SK-N-SH (cell line): ENCODE measurements around the gene ERN1. TPM values are rescaled to one million over a fixed set of nuclear protein-coding genes. Genes with fewer than 3 reads are reported as not detected.

Experiments used
- CTCF ChIA-PET: fragments of 300-600, 350-600 bp; formaldehyde crosslinking; extraction: SDS; loops from one replicate; lab custom pipeline; 2021; lab: Yijun Ruan, JAX
- POLR2A ChIA-PET: fragments of 350-600 bp; sonication (Branson Sonifier 250); formaldehyde crosslinking; extraction: SDS; loops from one replicate; lab custom pipeline; 2020; ENCODE audit warnings: antibody characterized with exemption, inconsistent platforms; lab: Yijun Ruan, JAX
- DNase-seq: peaks from one replicate; pipeline ENCODE4 v3.0.0; 2012
- H2AFZ ChIP-seq: fragments of 200-600 bp; sonication (generic); 2 replicates; pipeline ENCODE4 v1.8.1; 2016; ENCODE audit warnings: antibody characterized with exemption, mild to moderate bottlenecking, low read depth
- H3F3A ChIP-seq: fragments of 200-600 bp; sonication (generic); replicated peaks from 2 replicates; pipeline ENCODE3; 2016; ENCODE audit warnings: antibody characterized with exemption, mild to moderate bottlenecking; ENCODE audit not compliant: insufficient read depth
- H3K27ac ChIP-seq, 2 experiments: fragments of 200-500 bp in 1 of 2; fragments of 200-600 bp in 1 of 2; sonication (Bioruptor generic) in 1 of 2; sonication (generic), shearing (Covaris generic) in 1 of 2; 2 replicates each; pipeline versions ENCODE4 v1.5.1 to v1.6.1; 2014 to 2016; ENCODE audit warnings: low read depth in 2 of 2, inconsistent platforms in 1 of 2, low read length in 1 of 2, mild to moderate bottlenecking in 1 of 2, mixed read lengths in 1 of 2
- H3K27me3 ChIP-seq: fragments of 200-600 bp; sonication (generic), shearing (Covaris generic); 2 replicates; pipeline ENCODE4 v1.6.1; 2016; ENCODE audit warnings: mixed run types; ENCODE audit not compliant: insufficient read depth
- H3K36me3 ChIP-seq, 2 experiments: fragments of 200-500 bp in 1 of 2; fragments of 200-600 bp in 1 of 2; sonication (Bioruptor generic) in 1 of 2; sonication (generic) in 1 of 2; replicated peaks in 1 of 2; 2 replicates each; pipeline versions ENCODE3 to v1.5.1; 2014 to 2016; ENCODE audit warnings: low read length in 1 of 2, mild to moderate bottlenecking in 1 of 2; ENCODE audit not compliant: insufficient read depth in 2 of 2, control insufficient read depth in 1 of 2
- H3K4me1 ChIP-seq, 2 experiments: fragments of 200-500 bp in 1 of 2; fragments of 200-600 bp in 1 of 2; sonication (Bioruptor generic) in 1 of 2; sonication (generic), shearing (Covaris generic) in 1 of 2; 2 replicates each; pipeline versions ENCODE4 v1.5.1 to v1.6.1; 2014 to 2016; ENCODE audit warnings: low read depth in 1 of 2, low read length in 1 of 2, mixed run types in 1 of 2; ENCODE audit not compliant: insufficient read depth in 2 of 2, control insufficient read depth in 1 of 2
- H3K4me2 ChIP-seq: fragments of 200-600 bp; sonication (generic), shearing (Covaris generic); 2 replicates; pipeline ENCODE4 v1.6.1; 2017; ENCODE audit warnings: mixed run types
- H3K4me3 ChIP-seq, 2 experiments: fragments of 200-500 bp in 1 of 2; fragments of 200-600 bp in 1 of 2; sonication (Bioruptor generic) in 1 of 2; sonication (generic), shearing (Covaris generic) in 1 of 2; 2 replicates each; pipeline versions ENCODE4 v1.5.1 to v1.8.1; 2014 to 2016; ENCODE audit warnings: low read depth in 2 of 2, inconsistent platforms in 1 of 2, low read length in 1 of 2, mild to moderate bottlenecking in 1 of 2, mixed read lengths in 1 of 2, moderate library complexity in 1 of 2
- H3K79me2 ChIP-seq: fragments of 200-600 bp; sonication (generic); 2 replicates; pipeline ENCODE4 v1.8.1; 2017; ENCODE audit warnings: mild to moderate bottlenecking; ENCODE audit not compliant: insufficient read depth
- H3K9ac ChIP-seq: fragments of 200-600 bp; sonication (generic); 2 replicates; pipeline ENCODE4 v1.6.1; 2017; ENCODE audit warnings: mixed run types
- H3K9me2 ChIP-seq: fragments of 200-600 bp; sonication (generic); 2 replicates; pipeline ENCODE4 v1.6.1; 2017; ENCODE audit warnings: mixed run types
- H3K9me3 ChIP-seq: fragments of 200-600 bp; sonication (generic); 2 replicates; pipeline ENCODE4 v1.6.1; 2017; ENCODE audit warnings: mixed run types, mild to moderate bottlenecking, moderate library complexity
- H4K20me1 ChIP-seq: fragments of 200-600 bp; sonication (generic); 2 replicates; pipeline ENCODE4 v1.6.1; 2017; ENCODE audit warnings: mild to moderate bottlenecking, mixed run types; ENCODE audit not compliant: insufficient read depth
- CTCF ChIP-seq: fragments of 200-600 bp; sonication (generic); IDR thresholded peaks from 2 replicates; pipeline ENCODE4 v1.6.1; 2017; ENCODE audit warnings: antibody characterized with exemption, mild to moderate bottlenecking, moderate library complexity
- FOSL2 ChIP-seq: IDR thresholded peaks from 2 replicates; pipeline ENCODE4 v1.4.0; 2012; ENCODE audit warnings: low read depth, mild to moderate bottlenecking, moderate library complexity, borderline replicate concordance
- GABPA ChIP-seq: IDR thresholded peaks from 2 replicates; pipeline ENCODE4 v1.4.0; 2012; ENCODE audit warnings: low read depth, mild to moderate bottlenecking
- GATA2 ChIP-seq: sonication (generic); formaldehyde crosslinking; IDR thresholded peaks from 2 replicates; pipeline ENCODE4 v1.5.0; 2020; ENCODE audit warnings: mild to moderate bottlenecking, missing genetic modification reagents
- MAX ChIP-seq: IDR thresholded peaks from 2 replicates; pipeline ENCODE4 v1.4.0; 2012; ENCODE audit warnings: low read depth
- MXI1 ChIP-seq: IDR thresholded peaks from 2 replicates; pipeline ENCODE4 v1.6.1; 2012; ENCODE audit warnings: mild to moderate bottlenecking, low read depth, low read length, improper control_type of control experiment
- NFIC ChIP-seq: IDR thresholded peaks from 2 replicates; pipeline ENCODE4 v1.4.0; 2012; ENCODE audit warnings: borderline replicate concordance
- PBX3 ChIP-seq: IDR thresholded peaks from 2 replicates; pipeline ENCODE4; 2012
- RCOR1 ChIP-seq: fragments of 150-350 bp; IDR thresholded peaks from 2 replicates; pipeline ENCODE4 v1.6.1; 2017; ENCODE audit warnings: antibody characterized with exemption, low read length
- REST ChIP-seq: IDR thresholded peaks from 2 replicates; pipeline ENCODE4 v1.6.1; 2012; ENCODE audit warnings: mild to moderate bottlenecking, low read depth, low read length, moderate library complexity
- RFX5 ChIP-seq: IDR thresholded peaks from 2 replicates; pipeline ENCODE4 v1.6.1; 2012; ENCODE audit warnings: mild to moderate bottlenecking, improper control_type of control experiment, low read length
- TCF12 ChIP-seq: IDR thresholded peaks from 2 replicates; pipeline ENCODE4 v1.4.0; 2012
- WGBS: methylation state at CpG from one replicate; pipeline ENCODE4 v1.1.6; 2017; ENCODE audit warnings: low lambda C conversion rate; 5-methylcytosine and 5-hydroxymethylcytosine counted together
- polyA plus RNA-seq, 3 experiments: library from polyadenylated mRNA; depleted of rRNA; stranded (reverse); fragments of >200 nt; gene quantifications; 2 replicates each; pipeline ENCODE4 v1.2.3, GENCODE V29; 2012

Gene ERN1
- polyA plus RNA-seq, 1 of the 3 experiments (the other 2 are of a cell fraction): 7.3 TPM

- CTCF ChIA-PET: interaction anchor here (0.9 to 2.2 kb wide), 10 partner anchors 12 to 256 kb away, joined by 3 to 8 read pairs (median 5); no protein-coding TSS in a partner anchor
- peak; percentile 46 for DNase-seq
- WGBS: 89% methylated on average over 6 of the region's 6 CpGs
These were observed 34.8 kb upstream of the ERN1 start for GRCh38 chr17:64164596-64165285.

GRCh38 chr17:64163468-64163867 lies 33.5 kb upstream of the ERN1 start:
- no peak overlapping the region for H3K4me3 ChIP-seq
- TF ChIP-seq PBX3 (no peak), RCOR1 (no peak), GABPA (no peak), TCF12 (no peak), REST (no peak), CTCF (no peak), NFIC (no peak)
- ChIA-PET CTCF (interaction anchor here (1.7 to 2.2 kb wide), 2 partner anchors 15 to 32 kb away, joined by 6 to 8 read pairs; no protein-coding TSS in a partner anchor), POLR2A (no interaction called here)
- H3K79me2 ChIP-seq: no peaks in the 10 kb centered on the region
- no peaks in the 10 kb centered on the region for H3K9me3 ChIP-seq
- H4K20me1 ChIP-seq: no peaks in the 10 kb centered on the region
- H3K9me2 ChIP-seq: no peaks in the 10 kb centered on the region
- DNase-seq: no peak
- peaks cover 13 to 67% of the 10 kb centered on the region in 2 experiments for H3K36me3 ChIP-seq
- no peak overlapping the region for H2AFZ ChIP-seq
- 95% methylated on average over 6 of the region's 6 CpGs for whole genome bisulfite sequencing
- peaks cover 0 to 45% of the 10 kb centered on the region in 2 experiments; a peak in 2 of 4 replicates for H3K4me1 ChIP-seq
- H3K27me3 ChIP-seq: no peaks in the 10 kb centered on the region
- no peak overlapping the region for H3K9ac ChIP-seq
- no peak overlapping the region for H3K4me2 ChIP-seq
- H3K27ac ChIP-seq: peak overlapping the region in 1 of 2 experiments; percentile 18; a peak in 1 of 4 replicates
- H3F3A ChIP-seq: no peaks in the 10 kb centered on the region

More at GRCh38 chr17:64164596-64165285, 34.8 kb upstream of the ERN1 start:
- no peak overlapping the region for H2AFZ ChIP-seq
- H4K20me1 ChIP-seq: no peaks in the 10 kb centered on the region
- H3F3A ChIP-seq: peaks cover 2% of the 10 kb centered on the region
- peaks cover 0 to 38% of the 10 kb centered on the region in 2 experiments; a peak in 2 of 4 replicates for H3K4me1 ChIP-seq
- POLR2A ChIA-PET: interaction anchor here (4.5 to 6.2 kb wide), 2 partner anchors 13 to 19 kb away, joined by 26 read pairs; no protein-coding TSS in a partner anchor
- H3K9me2 ChIP-seq: no peaks in the 10 kb centered on the region
- peaks cover 16 to 59% of the 10 kb centered on the region in 2 experiments for H3K36me3 ChIP-seq
- no peak overlapping the region for H3K4me2 ChIP-seq
- H3K4me3 ChIP-seq: no peak overlapping the region
- no peaks in the 10 kb centered on the region for H3K27me3 ChIP-seq
- H3K9me3 ChIP-seq: no peaks in the 10 kb centered on the region
- H3K9ac ChIP-seq: no peak overlapping the region
- no peak for TF ChIP-seq MAX
- no peak for TF ChIP-seq RFX5
- TF ChIP-seq FOSL2: no peak
- TF ChIP-seq RCOR1: 0 out of 2 replicates have a peak, but pooled peaks have one; percentile 28
- 0 out of 2 replicates have a peak, but pooled peaks have one; percentile 25 for TF ChIP-seq GATA2
- TF ChIP-seq MXI1: peak; percentile 29; the same call in 1 of the 2 replicates
- peak overlapping the region in 1 of 2 experiments; percentile 88; a peak in 2 of 4 replicates for H3K27ac ChIP-seq
- H3K79me2 ChIP-seq: no peaks in the 10 kb centered on the region
